Pancreas (tissue), 10 donors: ENCODE data around the gene ANG. TPM values are rescaled to one million over a fixed set of nuclear protein-coding genes. Genes with fewer than 3 reads are reported as not detected.
"Not testable (repeated sequence)": the region's sequence is repeated elsewhere in the genome, so short reads cannot be mapped to it uniquely, and the experiment has no call there.

Experiments used
- ATAC-seq, 4 donors: fragments of 200-7000 bp; cut with Tn5 transposase; one replicate each; pipeline versions ENCODE4 v1.8.0 to v1.9.1; 2020; ENCODE audit warnings: mild to moderate bottlenecking in 4 of 4, moderate library complexity in 4 of 4
- DNase-seq, 6 donors: peaks; one replicate each; pipeline ENCODE4 v3.0.0-alpha.2; 2020
- FAIRE-seq: peaks from 2 replicates; lab custom pipeline; 2012; peaks lifted over from hg19 to GRCh38; lab: Jason Lieb, UNC
- H3K27ac ChIP-seq, 4 donors: fragments of 200-600 bp; sonication (generic); 1 replicate in 3 of 4; 2 replicates in 1 of 4; pipeline versions ENCODE4 v1.5.0 to v1.8.0; 2020
- H3K27me3 ChIP-seq, 4 donors: fragments of 200-600 bp; one replicate each; pipeline ENCODE4 v1.8.0; 2021
- H3K36me3 ChIP-seq, 3 donors: fragments of 200-600 bp; sonication (generic) in 1 of 3; one replicate each; pipeline versions ENCODE4 v1.5.0 to v1.8.0; 2020 to 2021
- H3K4me1 ChIP-seq, 3 donors: fragments of 200-600 bp; one replicate each; pipeline ENCODE4 v1.8.0; 2021
- H3K4me3 ChIP-seq, 4 donors: fragments of 200-600 bp; sonication (generic) in 2 of 4; one replicate each; pipeline versions ENCODE4 v1.5.0 to v1.8.0; 2020 to 2021
- H3K9me3 ChIP-seq, 4 donors: fragments of 200-600 bp; one replicate each; pipeline ENCODE4 v1.8.0; 2021
- CTCF ChIP-seq, 4 donors: fragments of 200-600 bp; sonication (generic) in 3 of 4; IDR thresholded peaks; one replicate each; pipeline versions ENCODE4 v1.5.0 to v1.8.0; 2021; ENCODE audit warnings: antibody characterized with exemption in 4 of 4
- WGBS, 2 donors: extraction: QIAGEN DNeasy Blood & Tissue Kit; methylation state at CpG; one replicate each; pipeline ENCODE4 v1.1.7; 2013; 5-methylcytosine and 5-hydroxymethylcytosine counted together
- intact Hi-C, 3 donors: fragments of 100-400 bp; cut with DNase I; formaldehyde crosslinking; loops; one replicate each; pipeline versions ENCODE4 v1.11.1 to v1.14.2; 2022
- polyA plus RNA-seq, 2 donors: library from polyadenylated mRNA; stranded (reverse); fragments of 200-250 nt; gene quantifications; one replicate each; pipeline ENCODE4 v1.2.3, GENCODE V29; 2013
- total RNA-seq, 6 donors: library from RNA; stranded (reverse); fragmentation: NEBNext Ultra II Directional in 4 of 6; extraction: Animal tissue kit (Norgen Biotek cat#: 25700) in 4 of 6; gene quantifications; one replicate each; pipeline versions ENCODE4 v1.2.1 to v1.2.4, GENCODE V29; 2021 to 2023
- donor health status: healthy with polysubstance abuse.
- donor health status: DM: no; HTN: no; CAD: no; lungs with moderate emphysema.
- donor health status: DM: no; HTN: no; CAD: no.
- donor health status: control.
- donor health status: control.
- donor health status: Bipolar disorder and iron deficiency.
- donor health status: DM: yes; HTN: yes; CAD: no.
- donor health status: DM: no; HTN: no; CAD: no.
- donor health status: DM: no; HTN: no; CAD: no.
- donor health status: DM: yes; HTN: yes; CAD: no.

The ANG gene
- total RNA-seq (10 to 100 TPM in 5 of 6 donors, 1 to 10 TPM in 1; 9.8 to 16.0 (median 13.3) TPM), polyA plus RNA-seq (10 to 100 TPM; 11.8 to 14.7 TPM)

- TF ChIP-seq CTCF (IDR thresholded peaks at IDR 0.05), result no peak
- no peaks in the 10 kb centered on the region for H3K27me3 ChIP-seq
- DNase-seq (no peak), FAIRE-seq (no peak), ATAC-seq (no peak)
- H3K36me3 ChIP-seq, result no peaks in the 10 kb centered on the region
- H3K9me3 ChIP-seq, result no peaks in the 10 kb centered on the region
- H3K4me3 ChIP-seq, result no peak within 1 kb of the TSS
- H3K27ac ChIP-seq, result peak within 1 kb of the TSS in 3 of 4 donors; percentile 99
- intact Hi-C loops, result loop anchor here in 1 of 3 donors (10.0 kb wide), 1 partner anchor 74 kb away; no protein-coding TSS in a partner anchor
- H3K4me1 ChIP-seq, result peaks cover 12 to 40% (median 31%) of the 10 kb centered on the region in 3 donors
- WGBS, 2 donors, result 32 to 42% methylated on average over 7 of the region's 7 CpGs
Measured at GRCh38 chr14:20688167-20688839, at the start of gene ANG. Gene ANG, plus strand, starts transcription at chr14:20688764. Its CDS starts 4,801 bp downstream, at chr14:20693565.

GRCh38 chr14:20641591-20641990, 47.0 kb upstream of the ANG start, which contains the start of gene OR6S1:
Gene OR6S1, minus strand, starts transcription at chr14:20641691. Its CDS starts 0 bp downstream, at chr14:20641691.
- Histone ChIP-seq H3K27ac (no peak within 1 kb of the TSS), H3K36me3 (no peaks in the 10 kb centered on the region), H3K9me3 (no peaks in the 10 kb centered on the region), H3K4me3 (no peak within 1 kb of the TSS), H3K4me1 (no peaks in the 10 kb centered on the region), H3K27me3 (no peaks in the 10 kb centered on the region)
- no peak for TF ChIP-seq CTCF (IDR thresholded peaks at IDR 0.05)
- FAIRE-seq, result no peak
- DNase-seq, result no peak
- 73 to 81% methylated on average over 2 of the region's 2 CpGs for WGBS, 2 donors
- ATAC-seq, result no peak
- intact Hi-C loops, result no loop called here

- no peaks in the 10 kb centered on the region for H3K4me1 ChIP-seq
- DNase-seq (no peak), ATAC-seq (no peak), FAIRE-seq (no peak)
- no peak for TF ChIP-seq CTCF (IDR thresholded peaks at IDR 0.05)
- H3K4me3 ChIP-seq, result no peak overlapping the region
- H3K36me3 ChIP-seq, result no peaks in the 10 kb centered on the region
- H3K27me3 ChIP-seq, result no peaks in the 10 kb centered on the region
- intact Hi-C loops, result no loop called here
- WGBS, 2 donors, result 85 to 89% methylated on average over 7 of the region's 7 CpGs
- no peak overlapping the region for H3K27ac ChIP-seq
- no peaks in the 10 kb centered on the region for H3K9me3 ChIP-seq
Measured at GRCh38 chr14:20642182-20642581, 46.4 kb upstream of the ANG start.

- H3K36me3 ChIP-seq, H3K9me3 ChIP-seq, DNase-seq, H3K27me3 ChIP-seq, H3K27ac ChIP-seq, H3K4me1 ChIP-seq, intact Hi-C loops, ATAC-seq, H3K4me3 ChIP-seq, FAIRE-seq: not testable (repeated sequence)
- 22 to 24% methylated on average over 3 of the region's 3 CpGs for WGBS, 2 donors
Measured at GRCh38 chr14:20642755-20643154, 45.8 kb upstream of the ANG start.

- FAIRE-seq, result no peak
- WGBS, 2 donors, result 85 to 100% methylated on average over 2 of the region's 2 CpGs
Measured at GRCh38 chr14:20644520-20644919, 44.0 kb upstream of the ANG start.

More at GRCh38 chr14:20644520-20644919, 44.0 kb upstream of the ANG start:
- ATAC-seq, result no peak
- Histone ChIP-seq H3K9me3 (no peaks in the 10 kb centered on the region), H3K36me3 (no peaks in the 10 kb centered on the region), H3K27ac (no peak overlapping the region), H3K4me3 (no peak overlapping the region), H3K27me3 (peaks cover 0 to 4% (median 0%) of the 10 kb centered on the region in 4 donors), H3K4me1 (no peaks in the 10 kb centered on the region)
- no peak for DNase-seq
- TF ChIP-seq CTCF (IDR thresholded peaks at IDR 0.05), result no peak
- intact Hi-C loops, result no loop called here
